Putamen (tissue), 1 donor: Measurements from ENCODE around the gene MAST1.
A peak's percentile ranks its signal among the peaks of the same experiment; 100 is the strongest.
"Not testable (repeated sequence)": the region's sequence is repeated elsewhere in the genome, so short reads cannot be mapped to it uniquely, and the experiment has no call there.

Source experiments
- DNase-seq: peaks from one replicate; pipeline ENCODE4 v3.0.0-alpha.2; 2016; ENCODE audit warnings: low spot score

The MAST1 gene

DNA sequence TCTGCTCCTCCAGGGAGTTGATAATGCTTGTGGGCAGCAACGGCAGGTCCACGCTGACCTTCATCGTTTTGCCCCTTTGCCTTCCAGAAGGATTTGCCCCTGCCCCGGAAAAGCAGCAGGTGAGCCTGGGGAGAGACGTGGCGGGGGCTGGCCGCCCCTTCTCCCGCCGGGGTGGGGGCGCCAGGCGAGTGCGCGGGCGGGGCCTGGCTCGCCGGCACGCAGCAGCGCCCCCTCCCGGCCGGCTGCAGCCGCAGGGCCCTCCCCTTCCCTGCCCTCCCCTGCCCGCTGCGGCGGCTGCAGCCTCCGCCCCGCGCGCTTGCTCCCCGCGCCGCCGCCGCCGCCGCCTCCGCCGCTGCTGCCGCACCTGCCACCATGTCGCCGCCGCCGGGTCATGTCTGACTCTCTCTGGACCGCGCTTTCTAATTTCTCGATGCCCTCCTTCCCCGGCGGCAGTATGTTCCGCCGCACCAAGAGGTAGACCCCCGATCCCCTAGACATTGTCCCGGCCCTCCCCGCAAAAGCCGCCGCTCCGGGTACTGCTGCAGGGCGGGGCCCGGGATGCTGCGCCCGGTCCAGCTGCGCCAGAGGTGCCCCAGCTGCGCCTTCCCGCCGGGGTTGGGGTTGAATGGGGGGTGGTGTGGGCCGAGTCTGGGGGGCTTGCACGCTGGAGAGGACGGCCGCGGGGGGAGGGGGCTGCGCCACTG, at the start of gene MAST1:
MAST1 (plus strand) TSS at position 334 of the 704 bp plus-strand sequence; CDS start at position 392, 58 bp downstream.
- DNase-seq = peak; percentile 25

- DNase-seq = no peak
These were observed 49.6 kb upstream of the MAST1 start for GRCh38 chr19:12788682-12789097.

DNA sequence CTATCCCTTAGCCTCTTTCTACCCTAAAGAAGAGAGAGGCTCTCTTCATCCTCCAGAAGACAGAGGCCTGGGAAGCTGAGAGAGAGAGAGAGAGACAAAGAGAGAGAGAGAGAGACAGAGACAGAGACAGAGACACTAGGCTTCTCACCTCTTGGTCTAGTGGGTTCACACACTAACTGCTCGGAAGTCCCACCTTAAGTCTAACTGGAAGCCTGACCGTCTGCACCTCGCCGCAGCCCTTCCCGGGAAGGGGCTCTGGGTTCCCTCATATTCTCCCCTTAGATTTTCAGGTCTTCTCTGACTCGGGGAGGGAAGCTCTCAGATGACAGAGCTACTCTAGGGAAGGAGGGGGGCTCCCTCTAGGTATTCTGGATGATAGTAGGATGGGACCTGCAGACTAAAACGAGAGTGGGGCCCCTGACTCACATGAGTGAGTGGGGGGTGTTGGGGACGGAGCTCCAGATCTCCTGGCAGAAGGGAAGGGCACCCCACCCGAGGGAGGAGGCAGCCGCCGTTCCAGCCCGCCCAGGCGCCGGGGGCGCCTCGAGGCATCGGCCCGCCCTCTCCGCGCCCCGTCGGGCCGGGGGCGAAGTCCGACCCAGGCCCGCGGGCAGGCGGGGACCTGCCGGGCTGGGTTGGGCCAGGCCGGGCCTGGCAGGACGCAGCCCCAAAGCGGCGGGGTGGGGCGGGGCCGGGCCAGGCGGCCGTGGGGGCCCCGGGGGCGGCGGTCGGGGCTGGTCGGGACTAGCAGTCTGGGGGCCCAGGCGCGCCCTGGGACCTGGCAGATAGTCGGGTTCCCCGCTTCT, 49.0 kb upstream of the MAST1 start:
- no peak for DNase-seq

DNA sequence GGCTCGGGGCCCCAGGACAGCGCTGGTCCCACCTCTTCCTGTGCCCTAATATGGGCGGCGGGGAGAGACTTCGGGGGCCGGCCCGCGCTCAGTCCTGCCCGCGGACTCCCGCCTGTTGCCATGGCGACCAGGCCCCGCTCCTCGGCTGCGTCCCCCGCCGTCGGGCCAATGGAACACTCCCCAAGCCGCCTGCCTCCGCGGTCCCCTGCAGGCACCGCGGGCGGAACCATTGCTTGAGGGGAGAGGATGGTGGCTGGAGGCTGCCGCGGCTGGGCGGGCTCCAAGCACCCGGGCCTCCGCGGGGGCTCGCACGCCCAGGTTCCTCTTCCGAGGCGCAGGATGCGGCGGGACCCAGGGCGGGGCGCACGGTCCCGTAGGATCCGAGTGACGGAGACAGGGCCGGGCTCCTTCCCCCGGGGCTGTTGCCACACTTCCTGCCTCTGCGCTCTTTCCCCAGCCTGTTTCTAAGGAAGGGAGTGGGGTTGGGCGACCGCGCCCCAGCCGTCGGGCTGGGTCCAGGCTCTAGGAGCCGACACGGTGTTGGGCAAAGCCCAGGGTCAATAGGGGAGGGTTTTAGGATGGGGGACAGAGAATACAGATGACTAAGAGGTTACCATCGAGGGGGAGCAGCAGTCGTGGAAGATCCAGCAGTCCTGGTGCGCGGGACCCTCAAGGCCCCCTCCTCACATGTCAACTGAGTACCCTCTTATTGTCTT, 48.3 kb upstream of the MAST1 start:
- peak; percentile 95 for DNase-seq

DNA sequence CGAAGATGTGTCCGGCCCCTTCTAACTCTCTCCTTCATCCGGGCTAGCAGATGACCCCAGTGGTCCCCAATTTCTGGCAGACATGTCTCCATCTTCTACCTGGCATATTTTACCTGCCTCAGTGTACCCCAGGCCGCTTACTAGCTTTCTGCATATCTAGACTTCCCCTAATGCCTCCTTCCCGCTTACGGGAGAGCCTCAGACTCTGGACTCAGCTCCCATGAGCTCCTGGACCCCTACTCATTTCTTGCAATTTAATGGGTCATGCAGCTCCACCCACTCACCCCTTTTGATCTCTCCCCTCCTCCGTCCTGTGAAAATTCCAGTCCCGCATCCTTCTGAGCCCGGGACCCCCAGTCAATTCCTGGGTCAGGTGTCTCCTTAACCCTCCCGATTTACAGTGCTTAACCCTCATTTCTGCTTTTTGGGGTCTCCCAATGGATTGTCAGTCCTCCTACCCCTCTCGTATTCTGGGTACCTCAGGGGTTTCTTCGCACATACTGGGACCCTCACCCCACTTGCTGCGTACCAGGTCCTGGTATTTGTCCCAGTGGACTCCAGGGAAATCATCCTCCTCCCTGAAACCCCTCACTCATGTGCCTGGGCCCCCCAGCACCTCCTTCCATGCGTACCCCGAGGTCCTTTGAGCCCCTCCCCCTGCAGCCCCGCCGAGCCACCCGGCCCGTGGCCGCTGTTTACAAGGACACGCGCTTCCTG, 47.5 kb upstream of the MAST1 start:
- DNase-seq = no peak

DNA sequence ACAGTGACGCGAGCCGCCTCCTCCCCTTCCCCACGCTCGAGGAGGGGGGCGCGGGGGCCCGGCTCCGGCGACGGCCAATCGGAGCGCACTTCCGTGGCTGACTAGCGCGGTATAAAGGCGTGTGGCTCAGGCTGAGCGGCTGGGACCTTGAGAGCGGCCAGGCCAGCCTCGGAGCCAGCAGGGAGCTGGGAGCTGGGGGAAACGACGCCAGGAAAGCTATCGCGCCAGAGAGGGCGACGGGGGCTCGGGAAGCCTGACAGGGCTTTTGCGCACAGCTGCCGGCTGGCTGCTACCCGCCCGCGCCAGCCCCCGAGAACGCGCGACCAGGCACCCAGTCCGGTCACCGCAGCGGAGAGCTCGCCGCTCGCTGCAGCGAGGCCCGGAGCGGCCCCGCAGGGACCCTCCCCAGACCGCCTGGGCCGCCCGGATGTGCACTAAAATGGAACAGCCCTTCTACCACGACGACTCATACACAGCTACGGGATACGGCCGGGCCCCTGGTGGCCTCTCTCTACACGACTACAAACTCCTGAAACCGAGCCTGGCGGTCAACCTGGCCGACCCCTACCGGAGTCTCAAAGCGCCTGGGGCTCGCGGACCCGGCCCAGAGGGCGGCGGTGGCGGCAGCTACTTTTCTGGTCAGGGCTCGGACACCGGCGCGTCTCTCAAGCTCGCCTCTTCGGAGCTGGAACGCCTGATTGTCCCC, 46.8 kb upstream of the MAST1 start, which contains the start of gene JUNB:
JUNB (plus strand) TSS at position 142 of the 706 bp plus-strand sequence; CDS start at position 428, 286 bp downstream.
- DNase-seq = peak; percentile 98

- DNase-seq = no peak
These were observed 46.1 kb upstream of the MAST1 start for GRCh38 chr19:12792051-12792852.

GRCh38 chr19:12792853-12793289, 45.4 kb upstream of the MAST1 start:
- no peak for DNase-seq

DNA sequence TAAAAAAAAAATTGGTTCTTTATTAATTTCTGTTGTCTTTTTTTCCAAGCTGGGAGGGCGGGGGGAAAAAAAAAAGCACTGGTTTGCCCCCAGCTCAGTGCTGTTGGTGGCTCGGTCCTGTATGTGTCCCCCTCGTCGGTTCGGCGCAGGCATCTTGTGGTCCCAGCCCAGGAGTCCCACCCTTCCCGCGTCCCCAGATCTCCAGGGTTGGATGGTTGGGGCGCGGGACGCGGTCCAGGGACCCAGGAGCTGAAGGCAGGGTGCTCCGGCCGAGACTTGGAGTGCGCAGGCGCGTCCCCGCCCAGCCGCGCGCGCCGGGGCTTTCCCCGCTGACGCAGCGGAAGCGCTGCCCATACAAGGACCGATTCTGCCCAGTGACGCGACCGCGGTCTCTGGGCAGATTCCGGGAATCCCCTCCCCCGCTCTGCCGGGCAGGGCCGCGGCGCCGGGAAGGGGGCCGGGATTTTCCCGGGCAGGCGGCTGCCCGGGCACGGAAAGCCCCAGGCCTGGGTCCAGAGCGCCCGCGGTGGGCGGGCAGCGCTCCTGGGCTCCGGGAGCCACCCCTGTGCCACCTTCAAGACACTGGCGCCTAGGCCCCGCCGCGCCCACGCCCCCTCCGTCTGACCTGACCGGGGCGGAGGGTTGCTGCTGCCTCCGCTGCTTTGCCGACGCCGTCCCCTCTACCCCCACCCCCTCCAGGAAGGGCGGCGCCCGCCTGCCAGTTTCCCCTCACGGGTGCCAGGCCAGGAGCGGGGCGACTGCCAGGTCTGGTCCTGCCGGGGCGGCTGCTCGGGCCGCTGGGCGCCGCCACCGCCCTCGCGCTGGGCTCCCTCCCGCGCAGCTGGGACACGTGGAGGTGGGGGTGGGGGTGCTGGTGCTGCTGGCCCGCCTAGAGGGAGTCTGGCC, 44.8 kb upstream of the MAST1 start:
- DNase-seq = peak; percentile 95

DNA sequence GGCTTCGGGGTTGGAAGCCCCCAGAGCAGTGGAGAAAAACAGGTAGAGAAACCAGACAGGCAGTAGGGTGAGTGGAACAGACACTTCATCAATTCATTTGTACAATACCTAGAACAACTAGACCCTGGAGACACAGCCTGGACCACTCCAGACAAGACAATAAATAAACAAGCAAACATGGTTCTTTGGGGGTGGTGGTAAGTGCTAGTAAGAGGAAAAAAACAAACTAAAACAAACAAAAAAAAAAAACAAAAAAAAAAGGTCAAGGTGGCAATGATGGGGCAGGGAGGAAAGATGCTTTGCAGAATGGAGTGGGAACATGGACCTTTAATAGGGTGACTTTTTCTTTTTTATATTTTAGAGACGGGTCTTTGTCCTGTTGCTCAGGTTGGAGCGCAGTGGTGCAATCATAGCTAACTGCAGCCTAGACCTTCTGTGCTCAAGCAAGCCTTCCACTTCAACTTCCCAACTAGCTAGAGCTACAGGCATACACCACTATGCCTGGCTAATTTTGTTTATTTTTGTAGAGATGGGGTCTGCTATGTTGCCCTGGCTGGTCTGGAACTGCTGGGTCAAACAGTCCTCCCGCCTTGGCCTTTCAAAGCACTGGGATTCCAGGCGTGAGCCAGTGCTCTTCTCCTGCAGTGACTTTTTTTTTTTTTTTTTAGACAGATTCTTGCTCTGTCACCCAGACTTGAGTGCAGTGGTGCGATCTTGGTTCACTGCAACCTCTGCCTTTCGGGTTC, 43.9 kb upstream of the MAST1 start:
- DNase-seq = no peak

DNA sequence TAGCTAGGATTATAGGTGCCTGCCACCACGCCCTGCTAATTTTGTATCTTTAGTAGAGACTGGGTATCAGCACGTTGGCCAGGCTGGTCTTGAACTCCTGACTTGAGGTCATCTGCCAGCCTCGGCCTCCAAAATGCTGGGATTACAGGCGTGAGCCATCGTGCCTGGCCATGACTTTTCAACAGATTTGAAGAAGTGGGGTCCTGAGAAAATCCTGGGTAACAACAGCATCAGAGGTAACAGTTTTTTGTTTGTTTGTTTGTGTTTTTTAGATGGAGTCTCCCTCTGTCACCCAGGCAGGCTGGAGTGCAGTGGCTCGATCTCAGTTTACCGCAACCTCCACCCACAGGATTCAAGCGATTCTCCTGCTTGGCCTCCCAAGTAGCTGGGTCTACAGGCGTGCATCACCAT, 43.3 kb upstream of the MAST1 start:
- no peak for DNase-seq

DNA sequence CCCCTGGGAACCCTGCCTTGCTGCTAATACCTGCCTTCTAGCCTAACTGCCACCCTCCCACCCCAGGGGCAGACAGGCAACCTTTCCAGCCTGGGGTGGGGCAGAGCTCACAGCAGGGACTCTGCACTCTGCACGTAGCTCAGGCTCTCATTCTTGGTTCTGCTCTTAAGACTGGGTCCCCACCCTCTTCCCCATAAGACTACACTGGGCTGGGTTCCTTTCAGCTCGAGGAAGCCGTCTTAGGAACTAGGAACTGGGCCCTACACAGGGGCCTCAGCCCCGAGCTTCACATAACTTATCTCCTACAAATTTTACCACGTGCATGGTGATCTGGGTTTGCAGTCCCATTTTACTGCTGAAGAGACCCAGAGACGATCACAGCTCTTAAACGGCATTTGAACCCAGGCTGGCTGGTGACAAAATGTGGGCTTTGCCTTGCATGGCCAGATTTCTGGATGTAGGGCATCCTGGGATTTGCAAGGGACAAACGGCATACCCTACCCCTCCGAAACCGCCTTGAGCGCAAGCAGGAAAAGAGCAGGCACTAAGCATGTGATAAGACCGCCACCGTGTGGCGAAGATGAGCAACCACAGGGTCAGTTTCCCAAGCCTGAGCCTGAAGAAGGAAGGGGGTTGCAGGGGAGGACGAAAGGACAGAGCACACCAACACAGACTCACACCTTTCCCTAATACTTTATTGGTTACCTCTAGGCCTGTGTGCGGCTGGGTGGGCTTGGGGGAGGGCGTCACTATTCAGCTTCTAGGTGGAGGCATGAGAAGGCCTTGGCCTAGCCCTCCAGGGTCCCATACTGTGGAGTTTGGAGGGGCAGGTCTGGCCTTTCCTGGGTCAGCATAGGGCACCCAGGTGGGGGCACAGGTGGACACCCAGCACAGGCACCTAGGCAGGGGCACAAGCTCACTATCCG, 41.9 kb upstream of the MAST1 start:
- DNase-seq = no peak

DNA sequence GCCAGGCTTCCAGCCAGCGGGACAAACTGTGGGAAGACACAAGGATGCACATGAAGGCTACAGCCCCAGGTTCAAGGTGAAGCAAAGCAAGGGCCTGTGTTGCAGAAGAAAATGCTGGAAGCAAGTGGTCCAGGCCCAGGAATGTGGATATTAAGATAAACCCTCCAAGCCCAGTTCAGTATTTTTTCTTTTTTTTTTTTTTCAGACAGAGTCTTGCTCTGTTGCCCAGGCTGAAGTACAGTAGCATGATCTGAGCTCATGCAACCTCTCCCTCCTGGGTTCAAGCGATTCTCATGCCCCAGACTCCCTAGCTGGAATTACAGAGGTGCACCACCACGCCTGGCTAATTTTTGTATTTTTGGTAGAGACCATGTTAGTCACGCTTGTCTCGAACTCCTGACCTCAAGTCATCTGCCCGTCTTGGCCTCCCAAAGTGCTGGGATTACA, 41.2 kb upstream of the MAST1 start:
- DNase-seq = no peak

GRCh38 chr19:12797607-12798006, 40.7 kb upstream of the MAST1 start:
- not testable (repeated sequence) for DNase-seq

- DNase-seq = no peak
These were observed 38.4 kb upstream of the MAST1 start for GRCh38 chr19:12799742-12800465.

GRCh38 chr19:12800466-12800770, 37.9 kb upstream of the MAST1 start:
- no peak for DNase-seq

DNA sequence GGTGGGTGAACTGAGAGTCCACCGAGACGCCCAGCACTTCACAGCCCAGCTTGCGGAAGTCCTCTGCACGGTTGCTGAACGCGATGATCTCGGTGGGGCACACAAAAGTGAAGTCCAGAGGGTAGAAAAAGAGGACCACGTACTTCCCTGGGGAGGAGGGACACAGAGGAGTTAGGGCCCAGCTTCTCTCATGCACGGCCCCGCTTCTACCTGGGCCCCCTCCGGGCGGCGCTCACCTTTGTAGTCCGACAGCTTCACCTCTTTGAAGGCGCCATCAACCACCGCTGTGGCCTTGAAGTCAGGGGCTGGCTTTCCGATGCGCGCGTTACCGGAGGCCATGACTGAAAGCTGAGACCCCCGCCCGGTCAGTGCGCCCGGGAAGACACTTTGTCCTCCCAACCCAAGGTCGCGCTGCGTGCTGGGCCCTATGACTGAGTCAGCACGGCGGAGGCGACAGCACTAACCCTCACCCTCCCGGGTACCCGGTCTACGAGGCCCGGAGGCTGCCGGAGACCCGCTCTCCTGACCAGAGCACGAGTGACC, 37.3 kb upstream of the MAST1 start:
- no peak for DNase-seq
